DMS53 treated with DMSO at 0.1 percent for 48 hours (cell line): ENCODE results near the gene LINC01488.

Source experiments
- DNase-seq: peaks from one replicate; lab custom pipeline; 2025; ENCODE audit not compliant: unreplicated experiment; lab: John Stamatoyannopoulos, UW

LINC01488 gene

GRCh38 chr11:69529001-69529400 is 47.5 kb downstream of the LINC01488 start:
- DNase-seq = no peak

- no peak for DNase-seq
These were observed 49.0 kb downstream of the LINC01488 start for GRCh38 chr11:69530278-69531070.

GRCh38 chr11:69531071-69531716 is 49.7 kb downstream of the LINC01488 start:
- no peak for DNase-seq

GRCh38 chr11:69531717-69532088 is 50.2 kb downstream of the LINC01488 start:
- DNase-seq = no peak

GRCh38 chr11:69533296-69534165 is 52.1 kb downstream of the LINC01488 start:
- DNase-seq = no peak

- no peak for DNase-seq
These were observed 52.7 kb downstream of the LINC01488 start for GRCh38 chr11:69534166-69534530.

GRCh38 chr11:69535908-69536307 is 54.4 kb downstream of the LINC01488 start:
- DNase-seq = no peak

GRCh38 chr11:69536406-69536805 is 54.9 kb downstream of the LINC01488 start:
- no peak for DNase-seq

GRCh38 chr11:69537126-69537525 is 55.7 kb downstream of the LINC01488 start:
- DNase-seq = no peak

GRCh38 chr11:69537855-69538640 is 56.6 kb downstream of the LINC01488 start:
- no peak for DNase-seq

GRCh38 chr11:69538854-69539253 is 57.4 kb downstream of the LINC01488 start:
- DNase-seq = no peak

- no peak for DNase-seq
These were observed 58.1 kb downstream of the LINC01488 start for GRCh38 chr11:69539416-69540117.

GRCh38 chr11:69540118-69541000 is 58.9 kb downstream of the LINC01488 start:
- DNase-seq = no peak

- DNase-seq = no peak
These were observed 59.5 kb downstream of the LINC01488 start for GRCh38 chr11:69541001-69541285.

- no peak for DNase-seq
These were observed 60.2 kb downstream of the LINC01488 start for GRCh38 chr11:69541501-69542313.

GRCh38 chr11:69542314-69543168 is 61.1 kb downstream of the LINC01488 start:
- DNase-seq = no peak
